Endothelial cell of umbilical vein (primary cell): ENCODE results near the gene STRBP. TPM values are rescaled to one million over a fixed set of nuclear protein-coding genes. Genes with fewer than 3 reads are reported as not detected.

Experiments
- BruUV-seq: library from RNA; stranded (reverse); fragments of 400-500 nt; replicated peaks from 2 replicates; lab custom pipeline; 2021; lab: Mats Ljungman, UMichigan
- CTCF ChIA-PET: fragments of 300-600, 350-600 bp; sonication (Branson Sonifier 250); formaldehyde crosslinking; loops from one replicate; lab custom pipeline; 2021; ENCODE audit warnings: antibody characterized with exemption, inconsistent platforms; lab: Charles Lee
- POLR2A ChIA-PET: fragments of 300-600, 350-600 bp; sonication (Branson Sonifier 250); formaldehyde crosslinking; loops from one replicate; lab custom pipeline; 2021; ENCODE audit warnings: antibody characterized with exemption, inconsistent platforms; lab: Charles Lee
- DNase-seq: peaks from one replicate; pipeline ENCODE4 v3.0.0-alpha.2; 2011; ENCODE audit warnings: low read depth, low spot score
- FAIRE-seq: peaks from 2 replicates; lab custom pipeline; 2011; peaks lifted over from hg19 to GRCh38; lab: Jason Lieb, UNC
- H2AFZ ChIP-seq: 2 replicates; pipeline ENCODE4 v1.6.0; 2012; ENCODE audit warnings: low read depth, low read length, control low read depth, inconsistent platforms
- H3K27ac ChIP-seq: 2 replicates; pipeline ENCODE4 v1.5.1; 2011; ENCODE audit warnings: low read depth, mild to moderate bottlenecking, control low read depth, low read length, moderate library complexity; ENCODE audit not compliant: insufficient read depth
- H3K27me3 ChIP-seq, 2 experiments: 2 replicates each; pipeline versions ENCODE4 v1.6.0 to v1.6.1; 2011; ENCODE audit warnings: low read length in 2 of 2, mixed read lengths in 1 of 2; ENCODE audit not compliant: control insufficient read depth in 2 of 2, insufficient read depth in 2 of 2
- H3K36me3 ChIP-seq, 2 experiments: 2 replicates in 1 of 2; 3 replicates in 1 of 2; pipeline ENCODE4 v1.5.1; 2011; ENCODE audit warnings: low read length in 2 of 2, mild to moderate bottlenecking in 1 of 2, moderate library complexity in 1 of 2; ENCODE audit not compliant: control insufficient read depth in 2 of 2, insufficient read depth in 2 of 2; ENCODE audit errors: extremely low read depth in 1 of 2
- H3K4me1 ChIP-seq: 3 replicates; pipeline ENCODE4 v1.5.1; 2011; ENCODE audit warnings: mild to moderate bottlenecking, low read length; ENCODE audit not compliant: control insufficient read depth, insufficient read depth; ENCODE audit errors: extremely low read depth
- H3K4me2 ChIP-seq: 2 replicates; pipeline ENCODE4 v1.6.1; 2011; ENCODE audit warnings: low read length, control low read depth, mixed read lengths; ENCODE audit not compliant: insufficient read depth
- H3K4me3 ChIP-seq, 3 experiments: fragments of 200-600 bp in 1 of 3; sonication (generic), shearing (Covaris generic) in 1 of 3; replicated peaks in 1 of 3; 2 replicates each; pipeline ENCODE4 v1.5.1; 2011 to 2016; ENCODE audit warnings: control low read depth in 3 of 3, low read length in 3 of 3, mild to moderate bottlenecking in 2 of 3, inconsistent platforms in 1 of 3, low read depth in 1 of 3, moderate library complexity in 1 of 3; ENCODE audit not compliant: insufficient read depth in 1 of 3
- H3K79me2 ChIP-seq: 2 replicates; pipeline ENCODE4 v1.6.0; 2012; ENCODE audit warnings: low read length, inconsistent platforms; ENCODE audit not compliant: control insufficient read depth, insufficient read depth
- H3K9ac ChIP-seq: replicated peaks from 2 replicates; pipeline ENCODE3; 2011; ENCODE audit warnings: low read length, control low read depth; ENCODE audit not compliant: insufficient read depth; ENCODE audit errors: extremely low read depth
- H3K9me1 ChIP-seq: replicated peaks from 3 replicates; pipeline ENCODE4 v1.6.0; 2011; ENCODE audit warnings: mild to moderate bottlenecking, low read length; ENCODE audit not compliant: control insufficient read depth, insufficient read depth; ENCODE audit errors: extremely low read depth
- H3K9me3 ChIP-seq: replicated peaks from 2 replicates; pipeline ENCODE4 v1.5.1; 2012; ENCODE audit warnings: low read length, inconsistent platforms; ENCODE audit not compliant: control insufficient read depth, insufficient read depth
- H4K20me1 ChIP-seq: replicated peaks from 2 replicates; pipeline ENCODE3; 2011; ENCODE audit warnings: mild to moderate bottlenecking, low read length; ENCODE audit not compliant: control insufficient read depth, insufficient read depth; ENCODE audit errors: extremely low read depth
- EZH2 ChIP-seq: IDR thresholded peaks from 2 replicates; pipeline ENCODE4 v1.6.1; 2012; ENCODE audit warnings: borderline replicate concordance, low read depth, mild to moderate bottlenecking, moderate library complexity, low read length, inconsistent platforms; ENCODE audit not compliant: severe bottlenecking
- FOS ChIP-seq: IDR thresholded peaks from 2 replicates; pipeline ENCODE4 v1.6.1; 2011; ENCODE audit warnings: mild to moderate bottlenecking, low read length, moderate library complexity, borderline replicate concordance; ENCODE audit not compliant: insufficient read depth
- GATA2 ChIP-seq: IDR thresholded peaks from 2 replicates; pipeline ENCODE4 v1.7.0; 2011; ENCODE audit warnings: low read depth, mild to moderate bottlenecking, moderate library complexity, mixed read lengths, low read length; ENCODE audit not compliant: insufficient read length, insufficient read depth
- JUN ChIP-seq: IDR thresholded peaks from 2 replicates; pipeline ENCODE4 v1.6.1; 2011; ENCODE audit warnings: borderline replicate concordance, low read depth; ENCODE audit not compliant: insufficient read length, insufficient read depth
- MYC ChIP-seq: IDR thresholded peaks from one replicate; pipeline ENCODE4 v1.6.1; 2011; ENCODE audit warnings: mild to moderate bottlenecking, low read depth, low read length
- POLR2A ChIP-seq: IDR thresholded peaks from 2 replicates; pipeline ENCODE4 v1.6.1; 2012; ENCODE audit warnings: low read depth, mild to moderate bottlenecking, control low read depth, low read length
- POLR2AphosphoS5 ChIP-seq: IDR thresholded peaks from 2 replicates; pipeline ENCODE4 v1.6.1; 2012; ENCODE audit warnings: low read depth, mild to moderate bottlenecking, control low read depth, low read length, moderate library complexity; ENCODE audit not compliant: insufficient read depth
- dilution Hi-C: fragments of 300-500 bp; cut with MboI; formaldehyde crosslinking; loops from one replicate; pipeline ENCODE4 v1.15.0; 2019; ENCODE audit warnings: low sequenced_read_pairs; ENCODE audit not compliant: extremely low pct_ligation_motif_present
- intact Hi-C: fragments of 100-400 bp; cut with micrococcal nuclease; formaldehyde crosslinking; loops from one replicate; pipeline ENCODE4 v1.10.0; 2022
- polyA plus RNA-seq, 4 experiments: library from polyadenylated mRNA; depleted of rRNA in 3 of 4; stranded (reverse) in 3 of 4; unstranded in 1 of 4; fragments of >200 nt; gene quantifications; 2 replicates each; pipeline versions ENCODE4 v1.2.1 to v1.2.3, GENCODE V29; 2011 to 2012; ENCODE audit warnings: missing spikeins in 1 of 4
- total RNA-seq: library from RNA; stranded (reverse); gene quantifications from 2 replicates; pipeline ENCODE4 v1.2.3, GENCODE V29; 2021
- TF ChIP-seq, protein P1 (sequence below): IDR thresholded peaks from 2 replicates; pipeline ENCODE4 v1.6.1; 2011; ENCODE audit not compliant: insufficient read depth, insufficient read length
- TF ChIP-seq, protein P2 (sequence below), 2 donors: IDR thresholded peaks; 1 replicate in 1 of 2; 2 replicates in 1 of 2; pipeline ENCODE4 v1.5.1; 2011; ENCODE audit warnings: low read length in 2 of 2, mild to moderate bottlenecking in 2 of 2, moderate library complexity in 2 of 2, control low read depth in 1 of 2, inconsistent platforms in 1 of 2, low read depth in 1 of 2; ENCODE audit not compliant: insufficient read depth in 1 of 2; ENCODE audit errors: extremely low read depth in 1 of 2

STRBP gene
- total and polyA plus RNA-seq, 2 donors (not counting 3 experiments of a cell fraction or from before 2014, with no cell fraction given), result 7.7 to 15.4 TPM

DNA sequence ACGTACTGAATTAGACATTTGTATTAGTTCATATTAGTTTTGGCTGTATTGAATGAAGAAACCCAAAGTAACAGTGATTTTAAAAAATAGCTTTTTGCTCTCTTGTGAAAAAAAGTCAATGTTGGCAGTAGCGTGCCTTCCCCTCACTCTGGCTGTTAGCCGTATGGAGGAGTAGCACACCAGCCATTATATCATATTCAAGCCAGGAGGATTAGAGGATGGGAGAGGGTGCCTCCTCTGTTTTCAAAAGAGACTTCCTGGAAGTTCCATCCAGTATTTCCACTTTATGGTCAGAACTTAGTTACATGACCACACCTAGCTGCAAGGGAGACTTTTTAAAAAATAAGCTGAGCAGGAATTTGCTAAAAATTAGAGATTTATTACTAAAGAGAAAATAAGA is 193.8 kb downstream of the STRBP start:
- Histone ChIP-seq H3K79me2 (no peaks in the 10 kb centered on the region), H3K27me3 (no peaks in the 10 kb centered on the region), H3K4me3 (no peak overlapping the region), H2AFZ (no peak overlapping the region), H3K9me3 (no peaks in the 10 kb centered on the region), H3K9ac (no peak overlapping the region), H3K9me1 (no peaks in the 10 kb centered on the region), H4K20me1 (no peaks in the 10 kb centered on the region), H3K36me3 (peaks cover 2% of the 10 kb centered on the region in 2 experiments), H3K4me1 (peaks cover 4% of the 10 kb centered on the region), H3K4me2 (no peak overlapping the region), H3K27ac (no peak overlapping the region)
- no TSS peak for BruUV-seq
- FAIRE-seq, result no peak
- no peak for DNase-seq
- intact Hi-C loops, result no loop called here
- dilution Hi-C loops, result no loop called here
- ChIA-PET POLR2A (no interaction called here), CTCF (interaction anchor here (1.0 to 2.2 kb wide), 5 partner anchors 14 to 275 kb away, joined by 3 to 9 read pairs (median 3); no protein-coding TSS in a partner anchor)
- no peak for TF ChIP-seq GATA2
- TF ChIP-seq JUN, result no peak
- TF ChIP-seq POLR2A, result no peak
- TF ChIP-seq, protein P1, sequence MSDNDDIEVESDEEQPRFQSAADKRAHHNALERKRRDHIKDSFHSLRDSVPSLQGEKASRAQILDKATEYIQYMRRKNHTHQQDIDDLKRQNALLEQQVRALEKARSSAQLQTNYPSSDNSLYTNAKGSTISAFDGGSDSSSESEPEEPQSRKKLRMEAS, result no peak
- TF ChIP-seq MYC, result no peak
- TF ChIP-seq POLR2AphosphoS5, result no peak
- no peak for TF ChIP-seq EZH2
- TF ChIP-seq FOS, result no peak
- TF ChIP-seq, protein P2, sequence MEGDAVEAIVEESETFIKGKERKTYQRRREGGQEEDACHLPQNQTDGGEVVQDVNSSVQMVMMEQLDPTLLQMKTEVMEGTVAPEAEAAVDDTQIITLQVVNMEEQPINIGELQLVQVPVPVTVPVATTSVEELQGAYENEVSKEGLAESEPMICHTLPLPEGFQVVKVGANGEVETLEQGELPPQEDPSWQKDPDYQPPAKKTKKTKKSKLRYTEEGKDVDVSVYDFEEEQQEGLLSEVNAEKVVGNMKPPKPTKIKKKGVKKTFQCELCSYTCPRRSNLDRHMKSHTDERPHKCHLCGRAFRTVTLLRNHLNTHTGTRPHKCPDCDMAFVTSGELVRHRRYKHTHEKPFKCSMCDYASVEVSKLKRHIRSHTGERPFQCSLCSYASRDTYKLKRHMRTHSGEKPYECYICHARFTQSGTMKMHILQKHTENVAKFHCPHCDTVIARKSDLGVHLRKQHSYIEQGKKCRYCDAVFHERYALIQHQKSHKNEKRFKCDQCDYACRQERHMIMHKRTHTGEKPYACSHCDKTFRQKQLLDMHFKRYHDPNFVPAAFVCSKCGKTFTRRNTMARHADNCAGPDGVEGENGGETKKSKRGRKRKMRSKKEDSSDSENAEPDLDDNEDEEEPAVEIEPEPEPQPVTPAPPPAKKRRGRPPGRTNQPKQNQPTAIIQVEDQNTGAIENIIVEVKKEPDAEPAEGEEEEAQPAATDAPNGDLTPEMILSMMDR (IDR thresholded peaks at IDR 0.05; ENCODE audit: extremely low read depth in 1 of 2, insufficient read depth in 1 of 2, low read depth in 1 of 2, low read length in 2 of 2), result no peak
